AG09309 (cell line): ENCODE results near the gene ROS1.

Experiments
- DNase-seq: peaks from one replicate; pipeline ENCODE4 v3.0.0-alpha.2; 2010; ENCODE audit warnings: low read depth
- H3K4me3 ChIP-seq: 2 replicates; pipeline ENCODE4 v1.5.1; 2011; ENCODE audit warnings: mild to moderate bottlenecking, low read depth, low read length, moderate library complexity; ENCODE audit not compliant: control insufficient read depth
- TF ChIP-seq, protein P1 (sequence below): IDR thresholded peaks from 2 replicates; pipeline ENCODE4 v1.5.1; 2011; ENCODE audit warnings: mild to moderate bottlenecking, low read depth, low read length, inconsistent platforms; ENCODE audit not compliant: insufficient read depth, control insufficient read depth; ENCODE audit errors: missing control alignments

Gene ROS1

DNA sequence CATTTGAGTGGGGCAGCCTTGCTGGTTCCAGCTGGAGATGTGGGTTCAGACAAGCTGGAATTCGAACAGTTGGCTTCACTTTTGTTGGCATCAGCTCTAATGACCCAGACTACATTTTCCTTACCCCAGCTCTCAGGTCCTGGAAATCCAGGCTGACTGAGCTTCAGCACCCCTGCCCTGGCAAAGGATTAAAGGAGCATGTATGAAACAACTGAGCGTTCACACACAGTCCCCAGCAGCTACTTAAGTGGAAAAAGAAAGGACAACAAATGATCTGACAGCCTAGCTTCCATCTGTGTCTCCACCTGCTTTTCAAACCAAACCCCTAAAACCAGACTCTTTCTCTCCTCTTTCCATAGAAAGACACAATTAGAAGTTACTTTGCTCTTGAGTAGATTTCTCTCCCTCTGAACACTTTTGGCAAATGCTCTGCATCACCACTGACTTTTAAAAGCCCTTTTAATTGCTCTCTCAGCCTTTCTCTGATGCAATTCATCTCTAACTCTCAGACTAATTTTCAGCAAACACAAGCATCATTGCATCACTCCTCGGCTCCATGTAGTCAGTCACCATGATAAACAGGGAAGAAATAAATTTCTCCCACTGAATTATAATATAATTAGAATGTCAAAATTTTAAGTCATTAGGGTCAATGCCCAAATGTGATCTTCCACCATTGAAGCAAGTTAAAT, 28.1 kb downstream of the ROS1 start:
- H3K4me3 ChIP-seq: no peak overlapping the region
- DNase-seq: peak; percentile 52
- TF ChIP-seq, protein P1, sequence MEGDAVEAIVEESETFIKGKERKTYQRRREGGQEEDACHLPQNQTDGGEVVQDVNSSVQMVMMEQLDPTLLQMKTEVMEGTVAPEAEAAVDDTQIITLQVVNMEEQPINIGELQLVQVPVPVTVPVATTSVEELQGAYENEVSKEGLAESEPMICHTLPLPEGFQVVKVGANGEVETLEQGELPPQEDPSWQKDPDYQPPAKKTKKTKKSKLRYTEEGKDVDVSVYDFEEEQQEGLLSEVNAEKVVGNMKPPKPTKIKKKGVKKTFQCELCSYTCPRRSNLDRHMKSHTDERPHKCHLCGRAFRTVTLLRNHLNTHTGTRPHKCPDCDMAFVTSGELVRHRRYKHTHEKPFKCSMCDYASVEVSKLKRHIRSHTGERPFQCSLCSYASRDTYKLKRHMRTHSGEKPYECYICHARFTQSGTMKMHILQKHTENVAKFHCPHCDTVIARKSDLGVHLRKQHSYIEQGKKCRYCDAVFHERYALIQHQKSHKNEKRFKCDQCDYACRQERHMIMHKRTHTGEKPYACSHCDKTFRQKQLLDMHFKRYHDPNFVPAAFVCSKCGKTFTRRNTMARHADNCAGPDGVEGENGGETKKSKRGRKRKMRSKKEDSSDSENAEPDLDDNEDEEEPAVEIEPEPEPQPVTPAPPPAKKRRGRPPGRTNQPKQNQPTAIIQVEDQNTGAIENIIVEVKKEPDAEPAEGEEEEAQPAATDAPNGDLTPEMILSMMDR: no peak

DNA sequence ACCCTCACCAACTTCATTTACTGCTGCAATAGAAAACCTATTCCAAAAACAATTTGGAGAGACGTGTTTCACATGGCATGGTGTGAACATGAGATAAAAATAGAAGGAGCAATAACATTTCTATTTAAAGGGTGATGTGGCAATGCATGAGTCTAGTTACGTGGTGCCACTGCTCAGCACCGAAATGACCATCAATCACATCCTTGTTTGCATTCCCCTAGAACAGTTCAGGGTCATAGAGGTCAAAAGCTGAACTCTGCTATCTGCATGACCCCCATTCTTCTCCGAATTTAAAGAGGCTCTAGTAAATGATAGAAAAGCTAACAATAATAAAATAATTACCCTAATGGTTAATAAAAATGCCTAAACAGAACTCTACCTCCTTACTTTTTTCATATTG, 29.5 kb downstream of the ROS1 start:
- no peak for DNase-seq
- TF ChIP-seq, protein P1: no peak

DNA sequence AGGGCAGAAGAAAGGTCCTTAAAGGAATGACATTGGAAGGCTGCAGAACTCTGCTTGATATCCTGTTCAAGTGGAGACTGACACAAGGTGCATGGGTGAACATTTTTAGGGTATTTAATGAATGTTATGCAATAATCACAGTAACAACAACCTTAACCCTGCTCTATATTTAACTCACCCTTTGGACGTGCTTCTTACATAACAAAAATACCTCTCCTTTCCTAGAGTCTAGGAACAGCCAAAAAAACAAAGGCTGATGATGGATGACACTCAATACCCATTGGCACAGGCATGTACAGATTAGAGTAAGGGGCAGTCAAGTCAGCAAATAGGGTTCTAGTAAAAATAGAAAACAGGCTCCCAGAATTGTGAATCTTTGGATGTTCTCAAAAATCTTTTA, 30.6 kb downstream of the ROS1 start:
- no peak overlapping the region for H3K4me3 ChIP-seq
- DNase-seq: no peak
- TF ChIP-seq, protein P1: no peak

More for the DNA sequence above, 29.5 kb downstream of the ROS1 start:
- no peak overlapping the region for H3K4me3 ChIP-seq

DNA sequence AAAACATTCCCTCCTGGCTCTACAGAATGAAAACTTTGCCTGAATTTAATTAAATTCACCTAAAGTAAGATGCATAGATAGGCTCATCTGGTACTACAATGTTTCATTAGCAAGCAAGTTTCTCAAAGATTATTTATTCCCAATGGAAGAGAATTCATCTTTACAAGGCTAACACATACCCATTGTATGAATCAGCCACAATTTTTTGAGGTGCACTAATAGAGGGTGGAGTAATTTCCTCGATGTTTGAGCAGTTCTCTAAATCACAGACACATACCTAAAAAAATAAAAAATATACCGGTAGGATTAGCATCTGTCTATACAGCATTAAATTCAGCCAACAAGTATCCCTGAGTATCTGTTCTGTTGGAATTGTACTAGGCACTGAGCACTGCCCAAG, 32.7 kb downstream of the ROS1 start:
- TF ChIP-seq, protein P1: no peak
- no peak overlapping the region for H3K4me3 ChIP-seq
- no peak for DNase-seq

DNA sequence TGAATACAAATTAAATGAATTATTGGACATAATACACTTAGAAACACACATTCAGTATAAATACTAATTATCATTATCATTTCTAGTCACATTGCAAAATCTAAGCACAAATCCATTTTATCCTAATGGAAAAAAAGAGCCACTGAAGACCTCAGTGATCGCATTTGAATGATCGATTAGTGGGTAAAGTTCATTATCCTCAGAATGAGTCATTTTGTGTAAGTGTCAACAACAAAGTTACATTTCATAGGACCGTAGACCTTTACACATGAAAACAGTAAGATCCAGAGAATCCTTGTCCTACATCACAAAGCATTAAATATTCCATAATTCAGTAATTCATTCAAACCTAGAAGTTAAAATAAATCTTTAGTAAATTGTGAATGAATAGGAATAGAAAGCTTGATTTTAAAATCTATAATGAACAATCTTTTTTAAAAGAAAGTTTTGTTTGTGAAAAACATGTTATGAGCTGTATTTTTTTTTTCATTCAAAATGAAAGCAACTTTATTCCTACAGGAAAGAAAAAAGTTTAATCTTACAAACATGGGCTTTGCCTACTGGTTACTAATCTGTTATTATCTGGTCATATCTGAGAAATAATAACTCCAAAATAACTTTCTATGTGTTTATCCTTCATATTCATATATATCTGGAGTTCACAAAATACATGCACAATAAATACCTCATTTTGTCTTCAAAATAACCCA, 33.7 kb downstream of the ROS1 start:
- DNase-seq: no peak
- TF ChIP-seq, protein P1: no peak
- no peak overlapping the region for H3K4me3 ChIP-seq

DNA sequence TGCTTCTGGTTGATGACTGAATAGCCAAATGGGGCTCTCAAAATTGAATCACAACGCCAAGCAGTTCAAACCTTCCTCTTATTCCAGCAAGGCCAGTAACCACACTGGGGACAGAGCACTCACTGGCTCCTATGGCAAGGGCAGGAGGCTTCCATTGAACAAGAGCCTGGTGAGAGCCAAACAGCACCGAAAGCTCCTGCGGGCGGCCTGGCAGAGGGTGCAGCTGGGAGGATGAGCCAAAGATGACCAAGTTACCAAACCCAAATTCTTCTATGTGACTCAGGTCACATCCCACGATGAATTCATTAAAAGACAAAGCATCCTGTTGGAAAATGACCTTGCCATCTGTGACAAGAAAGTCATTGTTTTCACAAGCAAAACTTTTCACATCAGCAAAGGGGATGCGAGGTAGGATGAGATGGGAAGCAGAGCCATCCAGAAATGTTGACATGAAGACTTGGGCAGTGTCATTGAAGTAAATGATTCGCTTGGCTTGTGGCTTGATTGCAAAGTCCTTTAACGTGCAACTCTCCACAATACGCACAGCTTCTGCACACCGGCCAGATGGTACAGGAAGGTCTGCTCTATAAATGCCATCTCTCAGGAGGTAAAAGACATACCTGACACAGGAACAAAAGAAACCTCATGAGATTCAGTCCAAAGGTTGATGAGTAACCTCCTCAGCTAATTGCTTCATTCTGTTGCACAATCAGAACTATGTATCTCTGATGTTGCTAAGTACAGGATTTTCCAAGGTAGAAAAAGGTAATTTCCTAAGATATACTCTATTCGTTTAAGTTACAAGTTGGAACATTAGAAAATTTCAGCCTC, 36.3 kb downstream of the ROS1 start:
- TF ChIP-seq, protein P1: no peak
- no peak overlapping the region for H3K4me3 ChIP-seq
- DNase-seq: no peak
